ENCODE measurements around the gene NEO1.

Gene NEO1

DNA sequence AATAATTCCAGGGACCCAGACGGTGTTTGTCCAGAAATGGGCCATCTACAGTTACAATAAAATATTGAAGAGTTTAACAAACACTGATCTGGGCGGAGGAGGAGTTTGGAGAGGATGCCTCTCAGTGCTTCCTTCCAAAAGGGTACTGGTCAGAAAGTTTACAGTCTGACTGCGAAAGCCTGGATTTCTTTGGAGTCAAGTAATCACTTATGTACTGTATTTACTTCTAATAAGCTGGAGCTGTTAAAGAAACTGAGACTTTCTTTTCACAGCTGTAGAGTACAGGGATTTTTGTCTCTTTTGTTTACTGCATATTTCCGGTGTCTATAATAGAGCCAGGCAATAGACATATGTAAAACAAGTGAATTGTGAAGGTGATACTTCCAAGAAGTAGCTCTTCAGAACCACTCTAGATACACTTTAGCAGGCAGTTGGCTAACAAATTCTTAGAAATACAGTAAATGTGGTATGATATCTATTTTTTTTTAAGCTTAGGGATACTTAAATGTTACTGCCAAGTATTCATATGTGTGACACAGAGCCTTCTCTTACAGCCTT lies 22.1 kb upstream of the NEO1 start:
- peaks cover 10% of the 10 kb centered on the region for H3K27me3 ChIP-seq (ENCODE audit: insufficient read depth, low read length, poor library complexity)
- no peaks in the 10 kb centered on the region for H3K79me2 ChIP-seq (ENCODE audit: insufficient read depth, low read length)
- no peak for TF ChIP-seq EZH2 (IDR thresholded peaks at IDR 0.05; ENCODE audit: borderline replicate concordance, low read depth, low read length, severe bottlenecking)
- TF ChIP-seq, protein P1, sequence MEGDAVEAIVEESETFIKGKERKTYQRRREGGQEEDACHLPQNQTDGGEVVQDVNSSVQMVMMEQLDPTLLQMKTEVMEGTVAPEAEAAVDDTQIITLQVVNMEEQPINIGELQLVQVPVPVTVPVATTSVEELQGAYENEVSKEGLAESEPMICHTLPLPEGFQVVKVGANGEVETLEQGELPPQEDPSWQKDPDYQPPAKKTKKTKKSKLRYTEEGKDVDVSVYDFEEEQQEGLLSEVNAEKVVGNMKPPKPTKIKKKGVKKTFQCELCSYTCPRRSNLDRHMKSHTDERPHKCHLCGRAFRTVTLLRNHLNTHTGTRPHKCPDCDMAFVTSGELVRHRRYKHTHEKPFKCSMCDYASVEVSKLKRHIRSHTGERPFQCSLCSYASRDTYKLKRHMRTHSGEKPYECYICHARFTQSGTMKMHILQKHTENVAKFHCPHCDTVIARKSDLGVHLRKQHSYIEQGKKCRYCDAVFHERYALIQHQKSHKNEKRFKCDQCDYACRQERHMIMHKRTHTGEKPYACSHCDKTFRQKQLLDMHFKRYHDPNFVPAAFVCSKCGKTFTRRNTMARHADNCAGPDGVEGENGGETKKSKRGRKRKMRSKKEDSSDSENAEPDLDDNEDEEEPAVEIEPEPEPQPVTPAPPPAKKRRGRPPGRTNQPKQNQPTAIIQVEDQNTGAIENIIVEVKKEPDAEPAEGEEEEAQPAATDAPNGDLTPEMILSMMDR (IDR thresholded peaks at IDR 0.05; ENCODE audit: borderline replicate concordance, extremely low read depth, low read length, poor library complexity, severe bottlenecking) = no peak
- no peaks in the 10 kb centered on the region for H4K20me1 ChIP-seq (ENCODE audit: insufficient read depth, low read length)
- H3K27ac ChIP-seq (ENCODE audit: low read length) = no peak overlapping the region
- no peak overlapping the region for H3K9ac ChIP-seq (ENCODE audit: low read depth, low read length)
- no peak overlapping the region for H3K4me3 ChIP-seq (ENCODE audit: low read depth in 1 of 2, low read length in 2 of 2)
- H3K36me3 ChIP-seq (ENCODE audit: insufficient read depth, low read length) = no peaks in the 10 kb centered on the region
- H3K9me3 ChIP-seq (ENCODE audit: insufficient read depth, low read length, severe bottlenecking) = no peaks in the 10 kb centered on the region
- DNase-seq (no peak), ATAC-seq (ENCODE audit: insufficient read depth, low read depth) (no peak)
- no peaks in the 10 kb centered on the region for H3K4me1 ChIP-seq (ENCODE audit: insufficient read depth, low read length)
- no peak overlapping the region for H2AFZ ChIP-seq (ENCODE audit: low read depth, low read length)
- H3K4me2 ChIP-seq (ENCODE audit: insufficient read depth, low read length) = no peak overlapping the region

DNA sequence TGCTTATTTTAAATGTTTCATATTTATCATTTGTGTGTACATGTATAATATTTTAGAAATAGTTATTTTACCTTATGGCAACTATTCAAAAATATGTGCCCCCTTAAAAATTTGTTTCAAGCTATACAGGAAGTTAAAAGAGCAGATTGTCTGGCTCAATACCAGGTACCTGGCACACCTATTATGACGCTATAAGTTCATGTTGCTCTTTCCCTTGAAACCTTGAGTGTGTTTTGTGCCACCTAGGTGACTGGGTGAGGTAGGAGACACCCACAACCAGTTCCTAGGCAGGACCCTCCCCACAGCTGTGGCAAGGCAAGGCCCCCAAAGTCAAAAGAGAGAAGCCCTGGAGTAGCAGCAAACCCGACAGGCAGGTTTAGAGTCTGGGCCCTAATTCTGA lies 20.6 kb upstream of the NEO1 start:
- H3K36me3 ChIP-seq (ENCODE audit: insufficient read depth, low read length) = no peaks in the 10 kb centered on the region
- TF ChIP-seq, protein P1 (IDR thresholded peaks at IDR 0.05; ENCODE audit: borderline replicate concordance, extremely low read depth, low read length, poor library complexity, severe bottlenecking) = no peak
- no peak for TF ChIP-seq EZH2 (IDR thresholded peaks at IDR 0.05; ENCODE audit: borderline replicate concordance, low read depth, low read length, severe bottlenecking)
- H4K20me1 ChIP-seq (ENCODE audit: insufficient read depth, low read length) = no peaks in the 10 kb centered on the region
- H3K79me2 ChIP-seq (ENCODE audit: insufficient read depth, low read length) = no peaks in the 10 kb centered on the region
- no peak overlapping the region for H3K4me2 ChIP-seq (ENCODE audit: insufficient read depth, low read length)
- H3K4me1 ChIP-seq (ENCODE audit: insufficient read depth, low read length) = no peaks in the 10 kb centered on the region
- H2AFZ ChIP-seq (ENCODE audit: low read depth, low read length) = no peak overlapping the region
- H3K9me3 ChIP-seq (ENCODE audit: insufficient read depth, low read length, severe bottlenecking) = no peaks in the 10 kb centered on the region
- no peak overlapping the region for H3K9ac ChIP-seq (ENCODE audit: low read depth, low read length)
- no peak for DNase-seq
- H3K27me3 ChIP-seq (ENCODE audit: insufficient read depth, low read length, poor library complexity) = peaks cover 15% of the 10 kb centered on the region
- ATAC-seq (ENCODE audit: insufficient read depth, low read depth) = no peak
- no peak overlapping the region for H3K27ac ChIP-seq (ENCODE audit: low read length)
- no peak overlapping the region for H3K4me3 ChIP-seq (ENCODE audit: low read depth in 1 of 2, low read length in 2 of 2)

DNA sequence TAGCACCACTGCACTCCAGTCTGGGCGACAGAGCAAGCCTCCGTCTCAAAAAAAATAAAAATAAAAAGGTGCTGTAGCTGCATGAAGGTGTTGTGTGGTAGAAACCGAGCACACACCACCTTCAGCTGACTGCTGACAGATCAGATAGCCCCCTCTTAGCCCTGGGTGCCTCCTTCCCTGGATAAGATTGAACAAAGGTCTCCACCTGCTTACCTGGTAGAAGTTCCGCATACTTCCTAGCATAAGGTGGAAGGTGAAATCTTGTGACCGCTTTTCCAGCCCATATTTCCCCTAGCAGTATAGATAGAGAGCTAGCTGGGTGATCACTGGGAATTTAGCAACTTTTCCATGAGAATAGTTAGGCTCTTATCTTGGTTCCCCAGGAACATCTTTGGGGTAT lies 18.7 kb upstream of the NEO1 start:
- Histone ChIP-seq H3K27me3 (ENCODE audit: insufficient read depth, low read length, poor library complexity) (peaks cover 15% of the 10 kb centered on the region), H3K9ac (ENCODE audit: low read depth, low read length) (no peak overlapping the region), H4K20me1 (ENCODE audit: insufficient read depth, low read length) (no peaks in the 10 kb centered on the region), H3K27ac (ENCODE audit: low read length) (no peak overlapping the region), H3K4me3 (ENCODE audit: low read depth in 1 of 2, low read length in 2 of 2) (no peak overlapping the region), H3K4me2 (ENCODE audit: insufficient read depth, low read length) (no peak overlapping the region), H3K79me2 (ENCODE audit: insufficient read depth, low read length) (no peaks in the 10 kb centered on the region), H3K4me1 (ENCODE audit: insufficient read depth, low read length) (no peaks in the 10 kb centered on the region), H2AFZ (ENCODE audit: low read depth, low read length) (no peak overlapping the region), H3K9me3 (ENCODE audit: insufficient read depth, low read length, severe bottlenecking) (no peaks in the 10 kb centered on the region), H3K36me3 (ENCODE audit: insufficient read depth, low read length) (no peaks in the 10 kb centered on the region)
- ATAC-seq (ENCODE audit: insufficient read depth, low read depth) (no peak), DNase-seq (no peak)
- TF ChIP-seq EZH2 (IDR thresholded peaks at IDR 0.05; ENCODE audit: borderline replicate concordance, low read depth, low read length, severe bottlenecking) = no peak
- TF ChIP-seq, protein P1 (IDR thresholded peaks at IDR 0.05; ENCODE audit: borderline replicate concordance, extremely low read depth, low read length, poor library complexity, severe bottlenecking) = no peak

DNA sequence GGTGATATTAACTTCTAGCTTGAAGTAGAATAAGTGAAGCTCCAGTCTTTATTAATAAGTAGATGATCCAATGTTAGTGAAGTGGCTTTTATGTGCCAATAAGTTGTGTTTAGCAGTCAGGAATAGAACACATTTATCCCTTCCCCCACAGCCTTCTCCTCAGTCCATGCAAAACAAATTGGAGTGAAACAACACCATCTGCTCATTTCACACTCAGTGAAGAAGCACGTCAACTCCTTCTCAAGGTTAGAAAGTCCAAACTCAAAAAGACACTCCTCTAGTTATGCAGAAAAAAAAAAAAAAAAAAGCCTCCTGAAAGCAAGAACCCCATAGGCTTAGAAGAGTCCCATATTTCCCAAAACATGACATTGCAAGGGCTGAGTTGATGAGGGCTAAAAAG lies 18.0 kb upstream of the NEO1 start:
- H3K9me3 ChIP-seq (ENCODE audit: insufficient read depth, low read length, severe bottlenecking) = no peaks in the 10 kb centered on the region
- H2AFZ ChIP-seq (ENCODE audit: low read depth, low read length) = no peak overlapping the region
- no peak for DNase-seq
- no peaks in the 10 kb centered on the region for H3K79me2 ChIP-seq (ENCODE audit: insufficient read depth, low read length)
- no peaks in the 10 kb centered on the region for H4K20me1 ChIP-seq (ENCODE audit: insufficient read depth, low read length)
- no peak overlapping the region for H3K27ac ChIP-seq (ENCODE audit: low read length)
- no peaks in the 10 kb centered on the region for H3K36me3 ChIP-seq (ENCODE audit: insufficient read depth, low read length)
- no peaks in the 10 kb centered on the region for H3K4me1 ChIP-seq (ENCODE audit: insufficient read depth, low read length)
- ATAC-seq (ENCODE audit: insufficient read depth, low read depth) = no peak
- H3K4me2 ChIP-seq (ENCODE audit: insufficient read depth, low read length) = no peak overlapping the region
- H3K27me3 ChIP-seq (ENCODE audit: insufficient read depth, low read length, poor library complexity) = peaks cover 15% of the 10 kb centered on the region
- H3K4me3 ChIP-seq (ENCODE audit: low read depth in 1 of 2, low read length in 2 of 2) = no peak overlapping the region
- no peak overlapping the region for H3K9ac ChIP-seq (ENCODE audit: low read depth, low read length)
- TF ChIP-seq EZH2 (IDR thresholded peaks at IDR 0.05; ENCODE audit: borderline replicate concordance, low read depth, low read length, severe bottlenecking) = no peak
- TF ChIP-seq, protein P1 (IDR thresholded peaks at IDR 0.05; ENCODE audit: borderline replicate concordance, extremely low read depth, low read length, poor library complexity, severe bottlenecking) = no peak
